ENCODE data around the gene KEAP1. TPM values are rescaled to one million over a fixed set of nuclear protein-coding genes. Genes with fewer than 3 reads are reported as not detected.
"Not testable (repeated sequence)": the region's sequence is repeated elsewhere in the genome, so short reads cannot be mapped to it uniquely, and the experiment has no call there.

Gene KEAP1
- total RNA-seq, 2 experiments from 2014 or later, result 68.9 to 93.5 TPM

- no peak for DNase-seq (ENCODE audit: low spot score)
- H3K27ac ChIP-seq (ENCODE audit: low read depth, low read length, poor library complexity, severe bottlenecking), result no peak overlapping the region
- peaks cover 79% of the 10 kb centered on the region for H3K36me3 ChIP-seq (ENCODE audit: insufficient read depth, low read length)
- no peak overlapping the region for H2AFZ ChIP-seq (ENCODE audit: low read length)
- CTCF ChIA-PET (ENCODE audit: unreplicated experiment), result no interaction called here
- H3K4me1 ChIP-seq (ENCODE audit: insufficient read depth, low read length, poor library complexity, severe bottlenecking), result no peaks in the 10 kb centered on the region
- no peaks in the 10 kb centered on the region for H4K20me1 ChIP-seq (ENCODE audit: insufficient read depth, low read length)
- H3K9me2 ChIP-seq (ENCODE audit: insufficient read depth, low read length), result no peaks in the 10 kb centered on the region
- BruUV-seq (replicated peaks), result no TSS peak
- no peaks in the 10 kb centered on the region for H3K79me2 ChIP-seq (ENCODE audit: insufficient read depth, low read depth, low read length)
- no peak for TF ChIP-seq EZH2phosphoT487 (IDR thresholded peaks at IDR 0.05; ENCODE audit: borderline replicate concordance, low read depth, low read length)
- TF ChIP-seq, protein P1, sequence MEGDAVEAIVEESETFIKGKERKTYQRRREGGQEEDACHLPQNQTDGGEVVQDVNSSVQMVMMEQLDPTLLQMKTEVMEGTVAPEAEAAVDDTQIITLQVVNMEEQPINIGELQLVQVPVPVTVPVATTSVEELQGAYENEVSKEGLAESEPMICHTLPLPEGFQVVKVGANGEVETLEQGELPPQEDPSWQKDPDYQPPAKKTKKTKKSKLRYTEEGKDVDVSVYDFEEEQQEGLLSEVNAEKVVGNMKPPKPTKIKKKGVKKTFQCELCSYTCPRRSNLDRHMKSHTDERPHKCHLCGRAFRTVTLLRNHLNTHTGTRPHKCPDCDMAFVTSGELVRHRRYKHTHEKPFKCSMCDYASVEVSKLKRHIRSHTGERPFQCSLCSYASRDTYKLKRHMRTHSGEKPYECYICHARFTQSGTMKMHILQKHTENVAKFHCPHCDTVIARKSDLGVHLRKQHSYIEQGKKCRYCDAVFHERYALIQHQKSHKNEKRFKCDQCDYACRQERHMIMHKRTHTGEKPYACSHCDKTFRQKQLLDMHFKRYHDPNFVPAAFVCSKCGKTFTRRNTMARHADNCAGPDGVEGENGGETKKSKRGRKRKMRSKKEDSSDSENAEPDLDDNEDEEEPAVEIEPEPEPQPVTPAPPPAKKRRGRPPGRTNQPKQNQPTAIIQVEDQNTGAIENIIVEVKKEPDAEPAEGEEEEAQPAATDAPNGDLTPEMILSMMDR (conservative IDR thresholded peaks at IDR 0.05; ENCODE audit: low read length), result no peak
- no peak overlapping the region for H3K4me3 ChIP-seq (ENCODE audit: low read depth, low read length, poor library complexity, severe bottlenecking)
- intact Hi-C loops (cut with micrococcal nuclease; ENCODE audit: unreplicated experiment), result no loop called here
- H3K9me3 ChIP-seq (ENCODE audit: low read length), result no peaks in the 10 kb centered on the region
- POLR2A ChIA-PET, result interaction anchor here (0.6 kb wide), 1 partner anchor 8 kb away, joined by 4 read pairs; no protein-coding TSS in a partner anchor
- H3K4me2 ChIP-seq (ENCODE audit: low read length), result no peak overlapping the region
These were observed 38.7 kb downstream of the KEAP1 start for GRCh38 chr19:10464456-10464855.

GRCh38 chr19:10462557-10462956, 40.6 kb downstream of the KEAP1 start:
- Histone ChIP-seq H3K4me1 (ENCODE audit: insufficient read depth, low read length, poor library complexity, severe bottlenecking) (no peaks in the 10 kb centered on the region), H3K79me2 (ENCODE audit: insufficient read depth, low read depth, low read length) (no peaks in the 10 kb centered on the region), H2AFZ (ENCODE audit: low read length) (no peak overlapping the region), H3K9me2 (ENCODE audit: insufficient read depth, low read length) (no peaks in the 10 kb centered on the region), H3K27ac (ENCODE audit: low read depth, low read length, poor library complexity, severe bottlenecking) (no peak overlapping the region), H3K4me2 (ENCODE audit: low read length) (no peak overlapping the region), H4K20me1 (ENCODE audit: insufficient read depth, low read length) (no peaks in the 10 kb centered on the region), H3K9me3 (ENCODE audit: low read length) (no peaks in the 10 kb centered on the region), H3K4me3 (ENCODE audit: low read depth, low read length, poor library complexity, severe bottlenecking) (no peak overlapping the region), H3K36me3 (ENCODE audit: insufficient read depth, low read length) (peaks cover 75% of the 10 kb centered on the region)
- ChIA-PET POLR2A (no interaction called here), CTCF (ENCODE audit: unreplicated experiment) (no interaction called here)
- DNase-seq (ENCODE audit: low spot score), result no peak
- TF ChIP-seq, protein P1 (conservative IDR thresholded peaks at IDR 0.05; ENCODE audit: low read length), result no peak
- no peak for TF ChIP-seq EZH2phosphoT487 (IDR thresholded peaks at IDR 0.05; ENCODE audit: borderline replicate concordance, low read depth, low read length)
- BruUV-seq (replicated peaks), result no TSS peak
- intact Hi-C loops (cut with micrococcal nuclease; ENCODE audit: unreplicated experiment), result no loop called here

DNA sequence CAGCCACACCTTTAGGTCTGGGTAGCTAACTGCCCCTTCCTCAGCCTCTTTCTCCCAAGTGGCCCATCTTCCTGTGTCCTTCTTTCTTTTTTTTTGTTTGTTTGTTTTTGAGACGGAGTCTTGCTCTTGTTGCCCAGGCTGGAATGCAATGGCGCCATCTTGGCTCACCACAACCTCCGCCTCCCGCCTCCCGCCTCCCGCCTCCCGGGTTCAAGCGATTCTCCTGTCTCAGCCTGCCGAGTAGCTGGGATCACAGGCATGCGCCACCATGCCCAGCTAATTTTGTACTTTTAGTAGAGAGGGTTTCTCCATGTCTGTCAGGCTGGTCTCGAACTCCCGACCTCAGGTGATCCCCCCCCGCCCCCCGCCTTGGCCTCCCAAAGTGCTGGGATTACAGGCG, 41.1 kb downstream of the KEAP1 start:
- H3K9me2 ChIP-seq (ENCODE audit: insufficient read depth, low read length); DNase-seq (ENCODE audit: low spot score); H3K4me1 ChIP-seq (ENCODE audit: insufficient read depth, low read length, poor library complexity, severe bottlenecking); BruUV-seq (replicated peaks); H3K4me3 ChIP-seq (ENCODE audit: low read depth, low read length, poor library complexity, severe bottlenecking); H2AFZ ChIP-seq (ENCODE audit: low read length); H3K9me3 ChIP-seq (ENCODE audit: low read length); CTCF ChIA-PET (ENCODE audit: unreplicated experiment); intact Hi-C loops (cut with micrococcal nuclease; ENCODE audit: unreplicated experiment); H4K20me1 ChIP-seq (ENCODE audit: insufficient read depth, low read length); H3K27ac ChIP-seq (ENCODE audit: low read depth, low read length, poor library complexity, severe bottlenecking); H3K79me2 ChIP-seq (ENCODE audit: insufficient read depth, low read depth, low read length); POLR2A ChIA-PET; H3K4me2 ChIP-seq (ENCODE audit: low read length): not testable (repeated sequence)
- peaks cover 74% of the 10 kb centered on the region for H3K36me3 ChIP-seq (ENCODE audit: insufficient read depth, low read length)
